SK-N-SH (cell line): ENCODE measurements around the gene TCF12. TPM values are rescaled to one million over a fixed set of nuclear protein-coding genes. Genes with fewer than 3 reads are reported as not detected.

ENCODE experiments used
- CTCF ChIA-PET: fragments of 300-600, 350-600 bp; formaldehyde crosslinking; extraction: SDS; loops from one replicate; lab custom pipeline; 2021; lab: Yijun Ruan, JAX
- POLR2A ChIA-PET: fragments of 350-600 bp; sonication (Branson Sonifier 250); formaldehyde crosslinking; extraction: SDS; loops from one replicate; lab custom pipeline; 2020; ENCODE audit warnings: antibody characterized with exemption, inconsistent platforms; lab: Yijun Ruan, JAX
- DNase-seq: peaks from one replicate; pipeline ENCODE4 v3.0.0; 2012
- H2AFZ ChIP-seq: fragments of 200-600 bp; sonication (generic); 2 replicates; pipeline ENCODE4 v1.8.1; 2016; ENCODE audit warnings: antibody characterized with exemption, mild to moderate bottlenecking, low read depth
- H3F3A ChIP-seq: fragments of 200-600 bp; sonication (generic); replicated peaks from 2 replicates; pipeline ENCODE3; 2016; ENCODE audit warnings: antibody characterized with exemption, mild to moderate bottlenecking; ENCODE audit not compliant: insufficient read depth
- H3K27ac ChIP-seq, 2 experiments: fragments of 200-500 bp in 1 of 2; fragments of 200-600 bp in 1 of 2; sonication (Bioruptor generic) in 1 of 2; sonication (generic), shearing (Covaris generic) in 1 of 2; 2 replicates each; pipeline versions ENCODE4 v1.5.1 to v1.6.1; 2014 to 2016; ENCODE audit warnings: low read depth in 2 of 2, inconsistent platforms in 1 of 2, low read length in 1 of 2, mild to moderate bottlenecking in 1 of 2, mixed read lengths in 1 of 2
- H3K27me3 ChIP-seq: fragments of 200-600 bp; sonication (generic), shearing (Covaris generic); 2 replicates; pipeline ENCODE4 v1.6.1; 2016; ENCODE audit warnings: mixed run types; ENCODE audit not compliant: insufficient read depth
- H3K36me3 ChIP-seq, 2 experiments: fragments of 200-500 bp in 1 of 2; fragments of 200-600 bp in 1 of 2; sonication (Bioruptor generic) in 1 of 2; sonication (generic) in 1 of 2; replicated peaks in 1 of 2; 2 replicates each; pipeline versions ENCODE3 to v1.5.1; 2014 to 2016; ENCODE audit warnings: low read length in 1 of 2, mild to moderate bottlenecking in 1 of 2; ENCODE audit not compliant: insufficient read depth in 2 of 2, control insufficient read depth in 1 of 2
- H3K4me1 ChIP-seq, 2 experiments: fragments of 200-500 bp in 1 of 2; fragments of 200-600 bp in 1 of 2; sonication (Bioruptor generic) in 1 of 2; sonication (generic), shearing (Covaris generic) in 1 of 2; 2 replicates each; pipeline versions ENCODE4 v1.5.1 to v1.6.1; 2014 to 2016; ENCODE audit warnings: low read depth in 1 of 2, low read length in 1 of 2, mixed run types in 1 of 2; ENCODE audit not compliant: insufficient read depth in 2 of 2, control insufficient read depth in 1 of 2
- H3K4me2 ChIP-seq: fragments of 200-600 bp; sonication (generic), shearing (Covaris generic); 2 replicates; pipeline ENCODE4 v1.6.1; 2017; ENCODE audit warnings: mixed run types
- H3K4me3 ChIP-seq, 2 experiments: fragments of 200-500 bp in 1 of 2; fragments of 200-600 bp in 1 of 2; sonication (Bioruptor generic) in 1 of 2; sonication (generic), shearing (Covaris generic) in 1 of 2; 2 replicates each; pipeline versions ENCODE4 v1.5.1 to v1.8.1; 2014 to 2016; ENCODE audit warnings: low read depth in 2 of 2, inconsistent platforms in 1 of 2, low read length in 1 of 2, mild to moderate bottlenecking in 1 of 2, mixed read lengths in 1 of 2, moderate library complexity in 1 of 2
- H3K79me2 ChIP-seq: fragments of 200-600 bp; sonication (generic); 2 replicates; pipeline ENCODE4 v1.8.1; 2017; ENCODE audit warnings: mild to moderate bottlenecking; ENCODE audit not compliant: insufficient read depth
- H3K9ac ChIP-seq: fragments of 200-600 bp; sonication (generic); 2 replicates; pipeline ENCODE4 v1.6.1; 2017; ENCODE audit warnings: mixed run types
- H3K9me2 ChIP-seq: fragments of 200-600 bp; sonication (generic); 2 replicates; pipeline ENCODE4 v1.6.1; 2017; ENCODE audit warnings: mixed run types
- H3K9me3 ChIP-seq: fragments of 200-600 bp; sonication (generic); 2 replicates; pipeline ENCODE4 v1.6.1; 2017; ENCODE audit warnings: mixed run types, mild to moderate bottlenecking, moderate library complexity
- H4K20me1 ChIP-seq: fragments of 200-600 bp; sonication (generic); 2 replicates; pipeline ENCODE4 v1.6.1; 2017; ENCODE audit warnings: mild to moderate bottlenecking, mixed run types; ENCODE audit not compliant: insufficient read depth
- GABPA ChIP-seq: IDR thresholded peaks from 2 replicates; pipeline ENCODE4 v1.4.0; 2012; ENCODE audit warnings: low read depth, mild to moderate bottlenecking
- MXI1 ChIP-seq: IDR thresholded peaks from 2 replicates; pipeline ENCODE4 v1.6.1; 2012; ENCODE audit warnings: mild to moderate bottlenecking, low read depth, low read length, improper control_type of control experiment
- RAD21 ChIP-seq: IDR thresholded peaks from 2 replicates; pipeline ENCODE4 v1.6.1; 2012; ENCODE audit warnings: mild to moderate bottlenecking, low read length
- RCOR1 ChIP-seq: fragments of 150-350 bp; IDR thresholded peaks from 2 replicates; pipeline ENCODE4 v1.6.1; 2017; ENCODE audit warnings: antibody characterized with exemption, low read length
- SMC3 ChIP-seq: IDR thresholded peaks from 2 replicates; pipeline ENCODE4 v1.6.1; 2012; ENCODE audit warnings: low read depth, low read length, improper control_type of control experiment
- TCF12 ChIP-seq: IDR thresholded peaks from 2 replicates; pipeline ENCODE4 v1.4.0; 2012
- TEAD4 ChIP-seq: IDR thresholded peaks from 2 replicates; pipeline ENCODE4 v1.4.0; 2012; ENCODE audit warnings: mild to moderate bottlenecking, borderline replicate concordance; ENCODE audit not compliant: insufficient read depth
- WGBS: methylation state at CpG from one replicate; pipeline ENCODE4 v1.1.6; 2017; ENCODE audit warnings: low lambda C conversion rate; 5-methylcytosine and 5-hydroxymethylcytosine counted together
- polyA plus RNA-seq, 3 experiments: library from polyadenylated mRNA; depleted of rRNA; stranded (reverse); fragments of >200 nt; gene quantifications; 2 replicates each; pipeline ENCODE4 v1.2.3, GENCODE V29; 2012
- TF ChIP-seq, protein P1 (sequence below): IDR thresholded peaks from 2 replicates; pipeline ENCODE4 v1.4.0; 2012; ENCODE audit warnings: low read depth
- TF ChIP-seq, protein P2 (sequence below): fragments of 200-600 bp; sonication (generic); IDR thresholded peaks from 2 replicates; pipeline ENCODE4 v1.6.1; 2017; ENCODE audit warnings: antibody characterized with exemption, mild to moderate bottlenecking, moderate library complexity
- TF ChIP-seq, protein P3 (sequence below): IDR thresholded peaks from 2 replicates; pipeline ENCODE4; 2012

Gene TCF12
- polyA plus RNA-seq, 1 of the 3 experiments (the other 2 are of a cell fraction), result 49.6 TPM

DNA sequence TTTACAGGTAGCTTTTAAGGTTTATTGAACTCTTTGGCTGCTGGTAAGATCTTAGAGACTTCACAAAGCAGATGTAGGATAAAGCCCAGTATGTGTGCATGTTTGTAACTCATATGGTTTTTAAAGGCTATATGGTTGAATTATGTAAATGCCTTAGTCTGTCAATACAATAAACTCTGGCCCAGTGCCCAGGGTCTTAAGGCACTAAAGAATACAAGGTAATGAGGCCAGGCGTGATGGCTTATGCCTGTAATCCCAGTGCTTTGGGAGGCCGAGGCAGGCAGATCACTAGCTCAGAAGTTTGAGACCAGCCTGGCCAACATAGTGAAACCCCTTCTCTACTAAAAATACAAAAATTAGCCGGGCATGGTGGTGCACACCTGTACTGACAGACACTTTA lies 287.6 kb downstream of the TCF12 start:
- ChIA-PET CTCF (interaction anchor here (2.2 kb wide), 1 partner anchor 59 kb away, joined by 7 read pairs; no protein-coding TSS in a partner anchor), POLR2A (no interaction called here)
- no peak overlapping the region for H2AFZ ChIP-seq
- 93% methylated on average over 3 of the region's 3 CpGs for WGBS
- H3K79me2 ChIP-seq, result peaks cover 22% of the 10 kb centered on the region
- no peaks in the 10 kb centered on the region for H3K9me2 ChIP-seq
- no peaks in the 10 kb centered on the region; a peak in 2 of 4 replicates for H3K4me1 ChIP-seq
- H3K4me3 ChIP-seq, result no peak overlapping the region
- H3K9me3 ChIP-seq, result no peaks in the 10 kb centered on the region
- H3F3A ChIP-seq, result peaks cover 16% of the 10 kb centered on the region
- no peaks in the 10 kb centered on the region for H4K20me1 ChIP-seq
- no peak overlapping the region for H3K27ac ChIP-seq
- H3K4me2 ChIP-seq, result no peak overlapping the region
- H3K9ac ChIP-seq, result no peak overlapping the region
- no peaks in the 10 kb centered on the region for H3K27me3 ChIP-seq
- no peak for DNase-seq
- peaks cover 0 to 5% of the 10 kb centered on the region in 2 experiments for H3K36me3 ChIP-seq
- TF ChIP-seq RAD21 (no peak), TEAD4 (no peak), RCOR1 (no peak)
- TF ChIP-seq, protein P1, sequence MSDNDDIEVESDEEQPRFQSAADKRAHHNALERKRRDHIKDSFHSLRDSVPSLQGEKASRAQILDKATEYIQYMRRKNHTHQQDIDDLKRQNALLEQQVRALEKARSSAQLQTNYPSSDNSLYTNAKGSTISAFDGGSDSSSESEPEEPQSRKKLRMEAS, result no peak

DNA sequence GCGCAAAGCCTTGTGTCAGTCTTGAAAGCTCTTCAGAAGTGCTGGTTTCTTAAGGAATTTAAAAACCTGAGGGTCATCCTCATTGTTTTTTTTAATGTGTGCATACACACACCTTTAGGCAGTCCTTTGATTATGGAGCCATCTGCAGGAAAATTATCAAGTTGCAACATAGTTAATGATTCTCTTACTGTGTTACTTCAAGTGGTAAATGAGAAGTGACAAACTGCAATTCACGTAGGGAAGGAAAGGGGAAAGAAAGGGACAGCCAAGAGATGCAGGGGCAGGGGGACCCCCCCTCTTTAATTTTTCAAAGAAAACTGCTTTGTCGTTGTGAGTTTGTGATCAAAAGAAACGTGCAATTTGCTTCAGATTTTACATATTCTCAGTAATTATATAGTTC lies 295.4 kb downstream of the TCF12 start:
- Histone ChIP-seq H3K79me2 (peaks cover 39% of the 10 kb centered on the region), H3K9ac (no peak overlapping the region), H2AFZ (no peak overlapping the region), H3K4me3 (no peak overlapping the region), H3K9me3 (no peaks in the 10 kb centered on the region), H4K20me1 (no peaks in the 10 kb centered on the region), H3K4me1 (peaks cover 28 to 31% of the 10 kb centered on the region in 2 experiments; a peak in 3 of 4 replicates), H3K27ac (no peak overlapping the region), H3F3A (peaks cover 50% of the 10 kb centered on the region), H3K9me2 (no peaks in the 10 kb centered on the region), H3K4me2 (no peak overlapping the region), H3K27me3 (no peaks in the 10 kb centered on the region), H3K36me3 (no peaks in the 10 kb centered on the region)
- 59% methylated on average over 4 of the region's 4 CpGs for WGBS
- TF ChIP-seq SMC3 (peak; percentile 79), RAD21 (peak; percentile 89), GABPA (no peak), TCF12 (peak; percentile 15; the same call in 1 of the 2 replicates)
- TF ChIP-seq, protein P2, sequence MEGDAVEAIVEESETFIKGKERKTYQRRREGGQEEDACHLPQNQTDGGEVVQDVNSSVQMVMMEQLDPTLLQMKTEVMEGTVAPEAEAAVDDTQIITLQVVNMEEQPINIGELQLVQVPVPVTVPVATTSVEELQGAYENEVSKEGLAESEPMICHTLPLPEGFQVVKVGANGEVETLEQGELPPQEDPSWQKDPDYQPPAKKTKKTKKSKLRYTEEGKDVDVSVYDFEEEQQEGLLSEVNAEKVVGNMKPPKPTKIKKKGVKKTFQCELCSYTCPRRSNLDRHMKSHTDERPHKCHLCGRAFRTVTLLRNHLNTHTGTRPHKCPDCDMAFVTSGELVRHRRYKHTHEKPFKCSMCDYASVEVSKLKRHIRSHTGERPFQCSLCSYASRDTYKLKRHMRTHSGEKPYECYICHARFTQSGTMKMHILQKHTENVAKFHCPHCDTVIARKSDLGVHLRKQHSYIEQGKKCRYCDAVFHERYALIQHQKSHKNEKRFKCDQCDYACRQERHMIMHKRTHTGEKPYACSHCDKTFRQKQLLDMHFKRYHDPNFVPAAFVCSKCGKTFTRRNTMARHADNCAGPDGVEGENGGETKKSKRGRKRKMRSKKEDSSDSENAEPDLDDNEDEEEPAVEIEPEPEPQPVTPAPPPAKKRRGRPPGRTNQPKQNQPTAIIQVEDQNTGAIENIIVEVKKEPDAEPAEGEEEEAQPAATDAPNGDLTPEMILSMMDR, result peak; percentile 67
- CTCF ChIA-PET, result interaction anchor here (0.6 to 4.9 kb wide), 42 partner anchors 9 to 723 kb away, joined by 3 to 89 read pairs (median 3); no protein-coding TSS in a partner anchor
- POLR2A ChIA-PET, result interaction anchor here (2.0 kb wide), 1 partner anchor 296 kb away, joined by 5 read pairs; the partner anchor contains the start of gene TCF12
- peak; percentile 3 for DNase-seq

DNA sequence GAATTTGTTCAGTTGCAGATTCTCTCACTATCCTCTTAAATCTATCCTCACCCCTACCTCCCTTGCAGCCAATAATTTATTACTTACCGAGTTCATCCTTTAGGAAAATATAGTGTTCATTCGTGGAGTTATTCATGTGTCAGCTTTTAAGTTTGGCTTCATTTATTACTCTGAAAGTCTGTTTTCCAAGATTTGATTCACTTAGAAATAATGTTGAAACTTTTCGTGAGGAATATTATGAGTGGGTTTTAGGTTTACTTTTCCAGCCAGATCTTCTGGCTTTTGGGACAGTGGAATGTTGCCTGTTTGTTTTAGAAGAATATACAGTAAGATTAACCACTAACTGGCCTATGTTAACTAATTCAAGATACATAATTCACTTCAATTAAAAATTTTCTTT lies 296.9 kb downstream of the TCF12 start:
- no peaks in the 10 kb centered on the region for H3K27me3 ChIP-seq
- no peaks in the 10 kb centered on the region for H3K9me3 ChIP-seq
- H3K36me3 ChIP-seq, result no peaks in the 10 kb centered on the region
- peaks cover 28 to 31% of the 10 kb centered on the region in 2 experiments; a peak in 3 of 4 replicates for H3K4me1 ChIP-seq
- CTCF ChIA-PET, result interaction anchor here (0.9 to 1.4 kb wide), 6 partner anchors 69 to 724 kb away, joined by 3 to 11 read pairs (median 4); no protein-coding TSS in a partner anchor
- peak overlapping the region; percentile 22 to 90; a peak in 2 of 4 replicates for H3K27ac ChIP-seq
- peak overlapping the region; percentile 58; the same call in 1 of the 2 replicates for H3K4me2 ChIP-seq
- DNase-seq, result no peak
- peaks cover 52% of the 10 kb centered on the region for H3K79me2 ChIP-seq
- H3F3A ChIP-seq, result peaks cover 44% of the 10 kb centered on the region
- no peak overlapping the region; a peak in 1 of 4 replicates for H3K4me3 ChIP-seq
- POLR2A ChIA-PET, result no interaction called here
- WGBS, result 35% methylated on average over 3 of the region's 3 CpGs
- peak overlapping the region; percentile 30; the same call in 1 of the 2 replicates for H3K9ac ChIP-seq
- no peaks in the 10 kb centered on the region for H3K9me2 ChIP-seq
- H2AFZ ChIP-seq, result no peak overlapping the region
- no peaks in the 10 kb centered on the region for H4K20me1 ChIP-seq
- TF ChIP-seq MXI1, result no peak
- TF ChIP-seq, protein P3, sequence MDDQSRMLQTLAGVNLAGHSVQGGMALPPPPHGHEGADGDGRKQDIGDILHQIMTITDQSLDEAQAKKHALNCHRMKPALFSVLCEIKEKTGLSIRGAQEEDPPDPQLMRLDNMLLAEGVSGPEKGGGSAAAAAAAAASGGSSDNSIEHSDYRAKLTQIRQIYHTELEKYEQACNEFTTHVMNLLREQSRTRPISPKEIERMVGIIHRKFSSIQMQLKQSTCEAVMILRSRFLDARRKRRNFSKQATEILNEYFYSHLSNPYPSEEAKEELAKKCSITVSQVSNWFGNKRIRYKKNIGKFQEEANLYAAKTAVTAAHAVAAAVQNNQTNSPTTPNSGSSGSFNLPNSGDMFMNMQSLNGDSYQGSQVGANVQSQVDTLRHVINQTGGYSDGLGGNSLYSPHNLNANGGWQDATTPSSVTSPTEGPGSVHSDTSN, result peak; percentile 19; the same call in 1 of the 2 replicates
